ENCODE measurements around the gene TMEM129.

The TMEM129 gene

DNA sequence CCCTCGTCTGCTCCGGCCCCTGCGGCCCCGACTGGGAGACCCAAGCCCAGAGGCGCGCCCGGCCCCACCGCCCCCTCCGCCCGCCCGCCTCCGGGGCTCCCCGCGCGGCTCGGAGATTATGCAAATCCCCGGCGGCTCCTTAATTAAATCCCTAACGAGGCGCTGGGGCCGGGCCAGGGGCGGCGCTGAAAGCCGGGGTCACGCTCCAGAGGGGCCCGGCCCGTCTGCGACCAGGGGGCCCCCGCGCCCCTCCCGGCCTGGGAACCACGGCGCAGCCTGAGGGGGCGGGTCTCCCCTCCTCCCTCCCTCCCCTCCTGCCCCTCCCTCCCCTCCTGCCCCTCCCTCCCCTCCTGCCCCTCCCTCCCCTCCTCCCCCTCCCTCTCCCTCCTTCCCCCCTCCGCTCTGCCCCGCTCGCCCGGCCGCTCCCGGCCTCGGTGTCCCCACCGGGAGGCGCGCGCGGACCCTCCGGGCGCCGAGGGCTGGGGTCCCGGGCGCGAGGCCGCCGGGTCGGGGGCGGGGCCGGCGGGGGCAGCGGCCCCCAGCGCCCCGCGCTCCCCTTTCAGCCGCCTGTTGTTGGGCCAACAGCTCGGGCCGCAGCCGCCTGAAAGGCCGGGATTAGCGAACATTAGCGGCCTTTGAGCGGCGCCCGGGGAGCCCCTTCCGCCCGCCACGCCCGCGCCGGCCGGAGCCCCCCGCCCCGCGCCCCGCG, 46.1 kb upstream of the TMEM129 start:
- TF ChIP-seq, protein P1, sequence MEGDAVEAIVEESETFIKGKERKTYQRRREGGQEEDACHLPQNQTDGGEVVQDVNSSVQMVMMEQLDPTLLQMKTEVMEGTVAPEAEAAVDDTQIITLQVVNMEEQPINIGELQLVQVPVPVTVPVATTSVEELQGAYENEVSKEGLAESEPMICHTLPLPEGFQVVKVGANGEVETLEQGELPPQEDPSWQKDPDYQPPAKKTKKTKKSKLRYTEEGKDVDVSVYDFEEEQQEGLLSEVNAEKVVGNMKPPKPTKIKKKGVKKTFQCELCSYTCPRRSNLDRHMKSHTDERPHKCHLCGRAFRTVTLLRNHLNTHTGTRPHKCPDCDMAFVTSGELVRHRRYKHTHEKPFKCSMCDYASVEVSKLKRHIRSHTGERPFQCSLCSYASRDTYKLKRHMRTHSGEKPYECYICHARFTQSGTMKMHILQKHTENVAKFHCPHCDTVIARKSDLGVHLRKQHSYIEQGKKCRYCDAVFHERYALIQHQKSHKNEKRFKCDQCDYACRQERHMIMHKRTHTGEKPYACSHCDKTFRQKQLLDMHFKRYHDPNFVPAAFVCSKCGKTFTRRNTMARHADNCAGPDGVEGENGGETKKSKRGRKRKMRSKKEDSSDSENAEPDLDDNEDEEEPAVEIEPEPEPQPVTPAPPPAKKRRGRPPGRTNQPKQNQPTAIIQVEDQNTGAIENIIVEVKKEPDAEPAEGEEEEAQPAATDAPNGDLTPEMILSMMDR (IDR thresholded peaks at IDR 0.05; ENCODE audit: low read length), result no peak
- TF ChIP-seq EZH2 (IDR thresholded peaks at IDR 0.05; ENCODE audit: borderline replicate concordance, low read length), result no peak
- H3K4me2 ChIP-seq (ENCODE audit: low read length), result no peak overlapping the region
- no peak overlapping the region for H3K9ac ChIP-seq (ENCODE audit: low read length)
- H3K36me3 ChIP-seq (ENCODE audit: insufficient read depth, low read length), result no peaks in the 10 kb centered on the region
- H3K27me3 ChIP-seq (ENCODE audit: insufficient read depth, low read length), result no peaks in the 10 kb centered on the region
- no peaks in the 10 kb centered on the region for H3K79me2 ChIP-seq (ENCODE audit: insufficient read depth, low read length)
- H3K9me3 ChIP-seq (ENCODE audit: low read length), result no peaks in the 10 kb centered on the region
- H3K4me1 ChIP-seq (ENCODE audit: insufficient read depth, low read length, severe bottlenecking), result peaks cover 4% of the 10 kb centered on the region
- no peaks in the 10 kb centered on the region for H3K9me2 ChIP-seq (ENCODE audit: low read depth, low read length)
- no peaks in the 10 kb centered on the region for H3F3A ChIP-seq (ENCODE audit: insufficient read depth, low read length)
- H3K4me3 ChIP-seq (ENCODE audit: low read depth, low read length, poor library complexity, severe bottlenecking), result no peak overlapping the region
- H2AFZ ChIP-seq (ENCODE audit: low read length), result no peak overlapping the region
- H3K27ac ChIP-seq (ENCODE audit: low read depth, low read length, poor library complexity, severe bottlenecking), result no peak overlapping the region
- H4K20me1 ChIP-seq (ENCODE audit: insufficient read depth, low read length), result no peaks in the 10 kb centered on the region

DNA sequence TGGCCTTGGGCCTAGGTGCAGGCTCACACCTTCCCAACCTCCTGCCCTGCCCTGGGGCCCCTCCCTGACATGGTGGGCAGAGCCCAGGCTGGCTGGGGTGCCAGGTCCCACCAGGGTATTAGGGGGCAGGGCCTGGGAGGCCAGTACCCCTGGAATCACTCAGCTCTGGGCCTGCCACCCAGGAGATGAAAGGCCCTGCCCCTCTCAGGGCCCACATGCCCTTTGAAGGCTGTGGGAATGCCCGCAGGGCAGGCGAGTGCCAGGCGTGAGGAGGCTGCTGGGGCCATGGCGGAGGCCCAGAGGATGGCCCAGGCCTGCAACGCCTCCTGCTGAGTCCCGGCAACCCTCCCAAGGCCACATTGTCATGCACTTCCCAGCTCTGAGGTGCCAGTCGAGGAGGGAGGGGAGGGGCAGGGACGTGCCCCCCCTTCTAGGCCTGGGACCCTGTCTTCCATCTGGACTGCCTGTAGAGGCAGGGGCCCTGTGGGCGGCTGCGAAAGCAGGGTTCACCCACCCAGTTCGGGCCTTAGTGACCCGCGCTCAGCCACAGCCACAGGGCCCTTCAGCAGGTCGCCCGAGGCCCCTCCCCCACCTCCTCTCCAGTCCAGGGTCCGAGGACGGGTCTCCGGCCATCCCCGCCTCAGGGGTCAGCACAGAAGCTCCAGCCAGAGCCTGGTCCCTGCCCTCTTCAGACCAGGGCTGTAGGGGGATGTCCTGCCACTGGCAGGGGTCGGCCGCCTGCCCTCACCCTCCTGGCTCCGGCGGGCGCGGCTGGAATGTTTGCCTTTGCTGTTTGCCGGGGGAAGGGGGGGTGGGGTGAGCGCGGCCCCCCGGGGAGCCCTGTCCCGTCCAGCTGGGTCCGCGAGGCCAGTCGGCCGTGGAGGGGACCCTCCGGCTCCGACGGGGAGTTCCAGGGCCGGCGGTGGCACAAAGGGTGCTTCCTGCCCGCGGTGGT, 45.3 kb upstream of the TMEM129 start:
- no peak overlapping the region for H3K9ac ChIP-seq (ENCODE audit: low read length)
- H2AFZ ChIP-seq (ENCODE audit: low read length), result no peak overlapping the region
- no peaks in the 10 kb centered on the region for H3K36me3 ChIP-seq (ENCODE audit: insufficient read depth, low read length)
- H3K9me3 ChIP-seq (ENCODE audit: low read length), result no peaks in the 10 kb centered on the region
- no peaks in the 10 kb centered on the region for H3K27me3 ChIP-seq (ENCODE audit: insufficient read depth, low read length)
- no peak overlapping the region for H3K27ac ChIP-seq (ENCODE audit: low read depth, low read length, poor library complexity, severe bottlenecking)
- no peaks in the 10 kb centered on the region for H3F3A ChIP-seq (ENCODE audit: insufficient read depth, low read length)
- H3K9me2 ChIP-seq (ENCODE audit: low read depth, low read length), result no peaks in the 10 kb centered on the region
- peaks cover 4% of the 10 kb centered on the region for H3K4me1 ChIP-seq (ENCODE audit: insufficient read depth, low read length, severe bottlenecking)
- no peaks in the 10 kb centered on the region for H3K79me2 ChIP-seq (ENCODE audit: insufficient read depth, low read length)
- no peaks in the 10 kb centered on the region for H4K20me1 ChIP-seq (ENCODE audit: insufficient read depth, low read length)
- no peak overlapping the region for H3K4me2 ChIP-seq (ENCODE audit: low read length)
- no peak for TF ChIP-seq EZH2 (IDR thresholded peaks at IDR 0.05; ENCODE audit: borderline replicate concordance, low read length)
- TF ChIP-seq, protein P1 (IDR thresholded peaks at IDR 0.05; ENCODE audit: low read length), result no peak
- no peak overlapping the region for H3K4me3 ChIP-seq (ENCODE audit: low read depth, low read length, poor library complexity, severe bottlenecking)

DNA sequence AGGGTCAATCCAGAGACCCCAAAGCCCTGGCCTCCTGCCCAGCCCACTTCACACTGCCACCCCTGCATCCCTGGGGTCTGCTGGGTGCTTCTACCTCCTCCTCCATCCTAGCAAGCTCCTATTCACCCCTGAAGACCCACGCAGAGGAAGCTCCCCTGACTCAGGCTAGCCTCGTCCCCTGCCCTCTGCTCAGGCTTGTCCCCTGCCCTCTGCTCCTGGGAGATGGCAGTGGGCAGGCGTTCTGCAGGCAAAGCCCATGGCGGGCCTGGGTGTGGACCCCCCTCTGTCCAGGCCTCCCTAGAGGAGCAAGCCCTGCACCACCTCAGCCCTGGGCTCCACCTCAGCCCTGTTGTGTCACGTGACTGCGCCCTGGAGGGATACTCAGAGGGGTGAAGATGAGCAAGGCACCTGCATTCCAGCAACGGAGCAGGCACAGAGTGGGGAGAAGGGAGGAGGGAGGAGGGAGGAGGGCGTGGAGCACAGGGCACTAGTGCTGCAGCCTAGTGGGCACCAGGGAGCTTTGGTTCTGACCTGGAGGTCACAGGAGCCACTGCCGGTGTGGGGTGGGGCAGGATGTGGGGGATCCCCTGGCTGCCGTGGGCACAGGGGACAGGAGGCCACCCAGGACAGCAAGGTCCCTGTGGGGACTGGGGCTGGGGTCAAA, 44.4 kb upstream of the TMEM129 start:
- no peaks in the 10 kb centered on the region for H3K27me3 ChIP-seq (ENCODE audit: insufficient read depth, low read length)

More for the DNA sequence above, 44.4 kb upstream of the TMEM129 start:
- Histone ChIP-seq H3K9ac (ENCODE audit: low read length) (no peak overlapping the region), H3F3A (ENCODE audit: insufficient read depth, low read length) (no peaks in the 10 kb centered on the region), H3K27ac (ENCODE audit: low read depth, low read length, poor library complexity, severe bottlenecking) (no peak overlapping the region), H3K36me3 (ENCODE audit: insufficient read depth, low read length) (no peaks in the 10 kb centered on the region), H3K9me3 (ENCODE audit: low read length) (no peaks in the 10 kb centered on the region), H3K4me2 (ENCODE audit: low read length) (no peak overlapping the region), H4K20me1 (ENCODE audit: insufficient read depth, low read length) (no peaks in the 10 kb centered on the region), H3K9me2 (ENCODE audit: low read depth, low read length) (no peaks in the 10 kb centered on the region), H3K79me2 (ENCODE audit: insufficient read depth, low read length) (no peaks in the 10 kb centered on the region), H2AFZ (ENCODE audit: low read length) (no peak overlapping the region), H3K4me1 (ENCODE audit: insufficient read depth, low read length, severe bottlenecking) (peaks cover 4% of the 10 kb centered on the region), H3K4me3 (ENCODE audit: low read depth, low read length, poor library complexity, severe bottlenecking) (no peak overlapping the region)
- TF ChIP-seq, protein P1 (IDR thresholded peaks at IDR 0.05; ENCODE audit: low read length), result no peak

Measured in OCI-LY1 (cell line).